ENCODE measurements around the gene ACSL5. TPM values are rescaled to one million over a fixed set of nuclear protein-coding genes. Genes with fewer than 3 reads are reported as not detected.

The ACSL5 gene
- total and polyA plus RNA-seq, 2 experiments from 2014 or later = not detected

DNA sequence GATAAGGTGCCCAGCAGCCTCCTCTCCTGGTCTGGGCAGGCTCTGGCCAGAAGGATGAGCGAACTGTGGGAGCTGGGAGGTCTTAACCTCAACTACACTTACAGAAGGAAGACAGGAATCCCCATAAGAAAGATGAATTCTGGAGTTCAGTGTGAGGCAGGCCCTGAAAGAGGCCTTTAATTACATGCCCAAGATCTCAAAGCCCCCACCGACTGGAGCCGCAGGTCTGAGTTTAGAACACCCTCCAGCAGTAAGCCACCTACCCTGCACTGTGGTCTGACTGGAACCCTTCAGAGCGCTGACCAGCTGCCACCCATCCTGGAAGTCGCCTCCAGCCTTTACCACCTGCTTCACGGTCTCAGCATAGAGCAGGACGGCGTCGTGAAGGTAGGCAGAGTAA lies 28.2 kb upstream of the ACSL5 start:
- Mint-ChIP-seq H3K27ac (no peak overlapping the region), H3K4me1 (no peaks in the 10 kb centered on the region), H3K4me3 (no peak overlapping the region), H3K27me3 (ENCODE audit: insufficient read depth, low read depth, poor library complexity) (peaks cover 1% of the 10 kb centered on the region), H3K9me3 (peaks cover 3% of the 10 kb centered on the region; the same call in 1 of the 3 replicates), H3K36me3 (ENCODE audit: low read depth) (no peaks in the 10 kb centered on the region)
- H3K4me2 ChIP-seq = no peak overlapping the region
- no peaks in the 10 kb centered on the region for H3K79me2 ChIP-seq (replicated peaks; ENCODE audit: insufficient read depth)
- no peak overlapping the region for H3K4me3 ChIP-seq
- no peaks in the 10 kb centered on the region for H3K9me2 ChIP-seq (ENCODE audit: insufficient read depth)
- H3F3A ChIP-seq (replicated peaks; ENCODE audit: low read depth) = no peaks in the 10 kb centered on the region
- H4K20me1 ChIP-seq (replicated peaks; ENCODE audit: insufficient read depth) = no peaks in the 10 kb centered on the region
- no peak for ATAC-seq
- TF ChIP-seq, protein P1, sequence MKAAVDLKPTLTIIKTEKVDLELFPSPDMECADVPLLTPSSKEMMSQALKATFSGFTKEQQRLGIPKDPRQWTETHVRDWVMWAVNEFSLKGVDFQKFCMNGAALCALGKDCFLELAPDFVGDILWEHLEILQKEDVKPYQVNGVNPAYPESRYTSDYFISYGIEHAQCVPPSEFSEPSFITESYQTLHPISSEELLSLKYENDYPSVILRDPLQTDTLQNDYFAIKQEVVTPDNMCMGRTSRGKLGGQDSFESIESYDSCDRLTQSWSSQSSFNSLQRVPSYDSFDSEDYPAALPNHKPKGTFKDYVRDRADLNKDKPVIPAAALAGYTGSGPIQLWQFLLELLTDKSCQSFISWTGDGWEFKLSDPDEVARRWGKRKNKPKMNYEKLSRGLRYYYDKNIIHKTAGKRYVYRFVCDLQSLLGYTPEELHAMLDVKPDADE (IDR thresholded peaks at IDR 0.05) = no peak
- TF ChIP-seq, protein P2, sequence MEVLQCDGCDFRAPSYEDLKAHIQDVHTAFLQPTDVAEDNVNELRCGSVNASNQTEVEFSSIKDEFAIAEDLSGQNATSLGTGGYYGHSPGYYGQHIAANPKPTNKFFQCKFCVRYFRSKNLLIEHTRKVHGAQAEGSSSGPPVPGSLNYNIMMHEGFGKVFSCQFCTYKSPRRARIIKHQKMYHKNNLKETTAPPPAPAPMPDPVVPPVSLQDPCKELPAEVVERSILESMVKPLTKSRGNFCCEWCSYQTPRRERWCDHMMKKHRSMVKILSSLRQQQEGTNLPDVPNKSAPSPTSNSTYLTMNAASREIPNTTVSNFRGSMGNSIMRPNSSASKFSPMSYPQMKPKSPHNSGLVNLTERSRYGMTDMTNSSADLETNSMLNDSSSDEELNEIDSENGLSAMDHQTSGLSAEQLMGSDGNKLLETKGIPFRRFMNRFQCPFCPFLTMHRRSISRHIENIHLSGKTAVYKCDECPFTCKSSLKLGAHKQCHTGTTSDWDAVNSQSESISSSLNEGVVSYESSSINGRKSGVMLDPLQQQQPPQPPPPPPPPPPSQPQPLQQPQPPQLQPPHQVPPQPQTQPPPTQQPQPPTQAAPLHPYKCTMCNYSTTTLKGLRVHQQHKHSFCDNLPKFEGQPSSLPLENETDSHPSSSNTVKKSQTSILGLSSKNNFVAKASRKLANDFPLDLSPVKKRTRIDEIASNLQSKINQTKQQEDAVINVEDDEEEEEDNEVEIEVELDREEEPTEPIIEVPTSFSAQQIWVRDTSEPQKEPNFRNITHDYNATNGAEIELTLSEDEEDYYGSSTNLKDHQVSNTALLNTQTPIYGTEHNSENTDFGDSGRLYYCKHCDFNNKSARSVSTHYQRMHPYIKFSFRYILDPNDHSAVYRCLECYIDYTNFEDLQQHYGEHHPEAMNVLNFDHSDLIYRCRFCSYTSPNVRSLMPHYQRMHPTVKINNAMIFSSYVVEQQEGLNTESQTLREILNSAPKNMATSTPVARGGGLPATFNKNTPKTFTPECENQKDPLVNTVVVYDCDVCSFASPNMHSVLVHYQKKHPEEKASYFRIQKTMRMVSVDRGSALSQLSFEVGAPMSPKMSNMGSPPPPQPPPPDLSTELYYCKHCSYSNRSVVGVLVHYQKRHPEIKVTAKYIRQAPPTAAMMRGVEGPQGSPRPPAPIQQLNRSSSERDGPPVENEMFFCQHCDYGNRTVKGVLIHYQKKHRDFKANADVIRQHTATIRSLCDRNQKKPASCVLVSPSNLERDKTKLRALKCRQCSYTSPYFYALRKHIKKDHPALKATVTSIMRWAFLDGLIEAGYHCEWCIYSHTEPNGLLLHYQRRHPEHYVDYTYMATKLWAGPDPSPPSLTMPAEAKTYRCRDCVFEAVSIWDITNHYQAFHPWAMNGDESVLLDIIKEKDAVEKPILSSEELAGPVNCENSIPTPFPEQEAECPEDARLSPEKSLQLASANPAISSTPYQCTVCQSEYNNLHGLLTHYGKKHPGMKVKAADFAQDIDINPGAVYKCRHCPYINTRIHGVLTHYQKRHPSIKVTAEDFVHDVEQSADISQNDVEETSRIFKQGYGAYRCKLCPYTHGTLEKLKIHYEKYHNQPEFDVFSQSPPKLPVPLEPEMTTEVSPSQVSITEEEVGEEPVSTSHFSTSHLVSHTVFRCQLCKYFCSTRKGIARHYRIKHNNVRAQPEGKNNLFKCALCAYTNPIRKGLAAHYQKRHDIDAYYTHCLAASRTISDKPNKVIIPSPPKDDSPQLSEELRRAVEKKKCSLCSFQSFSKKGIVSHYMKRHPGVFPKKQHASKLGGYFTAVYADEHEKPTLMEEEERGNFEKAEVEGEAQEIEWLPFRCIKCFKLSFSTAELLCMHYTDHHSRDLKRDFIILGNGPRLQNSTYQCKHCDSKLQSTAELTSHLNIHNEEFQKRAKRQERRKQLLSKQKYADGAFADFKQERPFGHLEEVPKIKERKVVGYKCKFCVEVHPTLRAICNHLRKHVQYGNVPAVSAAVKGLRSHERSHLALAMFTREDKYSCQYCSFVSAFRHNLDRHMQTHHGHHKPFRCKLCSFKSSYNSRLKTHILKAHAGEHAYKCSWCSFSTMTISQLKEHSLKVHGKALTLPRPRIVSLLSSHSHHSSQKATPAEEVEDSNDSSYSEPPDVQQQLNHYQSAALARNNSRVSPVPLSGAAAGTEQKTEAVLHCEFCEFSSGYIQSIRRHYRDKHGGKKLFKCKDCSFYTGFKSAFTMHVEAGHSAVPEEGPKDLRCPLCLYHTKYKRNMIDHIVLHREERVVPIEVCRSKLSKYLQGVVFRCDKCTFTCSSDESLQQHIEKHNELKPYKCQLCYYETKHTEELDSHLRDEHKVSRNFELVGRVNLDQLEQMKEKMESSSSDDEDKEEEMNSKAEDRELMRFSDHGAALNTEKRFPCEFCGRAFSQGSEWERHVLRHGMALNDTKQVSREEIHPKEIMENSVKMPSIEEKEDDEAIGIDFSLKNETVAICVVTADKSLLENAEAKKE (CRISPR knock-in tag; IDR thresholded peaks at IDR 0.05) = no peak
- no peak for TF ChIP-seq EZH2 (IDR thresholded peaks at IDR 0.05; ENCODE audit: low read depth, unreplicated experiment)
- no peak overlapping the region for H3K27ac ChIP-seq (ENCODE audit: low read depth)
- no peaks in the 10 kb centered on the region for H3K36me3 ChIP-seq (ENCODE audit: insufficient read depth)
- no peaks in the 10 kb centered on the region for H3K4me1 ChIP-seq (ENCODE audit: insufficient read depth)
- H3K27me3 ChIP-seq (ENCODE audit: insufficient read depth) = no peaks in the 10 kb centered on the region
- DNase-seq (ENCODE audit: low spot score) = no peak
- H2AFZ ChIP-seq = no peak overlapping the region

DNA sequence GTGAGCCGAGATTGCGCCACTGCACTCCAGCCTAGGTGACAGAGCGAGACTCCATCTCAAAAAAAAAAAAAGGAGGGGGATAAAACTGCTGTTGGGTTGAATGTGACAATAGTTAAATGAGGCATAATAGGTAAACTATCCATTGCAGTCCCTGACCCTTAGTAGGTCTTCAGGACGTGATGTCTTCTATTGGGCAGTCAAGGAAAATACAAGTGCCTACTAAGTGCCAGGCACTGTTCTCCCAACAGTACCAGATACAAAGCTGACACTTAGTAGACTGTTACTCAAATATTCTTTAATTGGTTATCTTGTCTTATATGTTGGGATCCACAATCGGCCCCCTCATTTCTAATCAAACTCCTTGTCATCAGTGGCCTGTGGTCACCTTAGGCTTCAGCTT lies 27.1 kb upstream of the ACSL5 start:
- Histone ChIP-seq H3K4me3 (no peak overlapping the region), H3K9me2 (ENCODE audit: insufficient read depth) (no peaks in the 10 kb centered on the region), H3K4me1 (ENCODE audit: insufficient read depth) (no peaks in the 10 kb centered on the region), H3K4me2 (no peak overlapping the region), H3K79me2 (replicated peaks; ENCODE audit: insufficient read depth) (no peaks in the 10 kb centered on the region), H3K36me3 (ENCODE audit: insufficient read depth) (no peaks in the 10 kb centered on the region), H3F3A (replicated peaks; ENCODE audit: low read depth) (no peaks in the 10 kb centered on the region), H2AFZ (no peak overlapping the region), H4K20me1 (replicated peaks; ENCODE audit: insufficient read depth) (no peaks in the 10 kb centered on the region), H3K27ac (ENCODE audit: low read depth) (no peak overlapping the region), H3K27me3 (ENCODE audit: insufficient read depth) (no peaks in the 10 kb centered on the region)
- H3K4me3 Mint-ChIP-seq = no peak overlapping the region
- H3K27me3 Mint-ChIP-seq (ENCODE audit: insufficient read depth, low read depth, poor library complexity) = peaks cover 1% of the 10 kb centered on the region
- no peaks in the 10 kb centered on the region for H3K36me3 Mint-ChIP-seq (ENCODE audit: low read depth)
- H3K27ac Mint-ChIP-seq = no peak overlapping the region
- peaks cover 3% of the 10 kb centered on the region; the same call in 1 of the 3 replicates for H3K9me3 Mint-ChIP-seq
- no peak for ATAC-seq
- no peaks in the 10 kb centered on the region for H3K4me1 Mint-ChIP-seq
- DNase-seq (ENCODE audit: low spot score) = no peak
- TF ChIP-seq, protein P3, sequence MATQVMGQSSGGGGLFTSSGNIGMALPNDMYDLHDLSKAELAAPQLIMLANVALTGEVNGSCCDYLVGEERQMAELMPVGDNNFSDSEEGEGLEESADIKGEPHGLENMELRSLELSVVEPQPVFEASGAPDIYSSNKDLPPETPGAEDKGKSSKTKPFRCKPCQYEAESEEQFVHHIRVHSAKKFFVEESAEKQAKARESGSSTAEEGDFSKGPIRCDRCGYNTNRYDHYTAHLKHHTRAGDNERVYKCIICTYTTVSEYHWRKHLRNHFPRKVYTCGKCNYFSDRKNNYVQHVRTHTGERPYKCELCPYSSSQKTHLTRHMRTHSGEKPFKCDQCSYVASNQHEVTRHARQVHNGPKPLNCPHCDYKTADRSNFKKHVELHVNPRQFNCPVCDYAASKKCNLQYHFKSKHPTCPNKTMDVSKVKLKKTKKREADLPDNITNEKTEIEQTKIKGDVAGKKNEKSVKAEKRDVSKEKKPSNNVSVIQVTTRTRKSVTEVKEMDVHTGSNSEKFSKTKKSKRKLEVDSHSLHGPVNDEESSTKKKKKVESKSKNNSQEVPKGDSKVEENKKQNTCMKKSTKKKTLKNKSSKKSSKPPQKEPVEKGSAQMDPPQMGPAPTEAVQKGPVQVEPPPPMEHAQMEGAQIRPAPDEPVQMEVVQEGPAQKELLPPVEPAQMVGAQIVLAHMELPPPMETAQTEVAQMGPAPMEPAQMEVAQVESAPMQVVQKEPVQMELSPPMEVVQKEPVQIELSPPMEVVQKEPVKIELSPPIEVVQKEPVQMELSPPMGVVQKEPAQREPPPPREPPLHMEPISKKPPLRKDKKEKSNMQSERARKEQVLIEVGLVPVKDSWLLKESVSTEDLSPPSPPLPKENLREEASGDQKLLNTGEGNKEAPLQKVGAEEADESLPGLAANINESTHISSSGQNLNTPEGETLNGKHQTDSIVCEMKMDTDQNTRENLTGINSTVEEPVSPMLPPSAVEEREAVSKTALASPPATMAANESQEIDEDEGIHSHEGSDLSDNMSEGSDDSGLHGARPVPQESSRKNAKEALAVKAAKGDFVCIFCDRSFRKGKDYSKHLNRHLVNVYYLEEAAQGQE (IDR thresholded peaks at IDR 0.05; ENCODE audit: unreplicated experiment) = no peak
- TF ChIP-seq EZH2phosphoT487 (IDR thresholded peaks at IDR 0.05; ENCODE audit: unreplicated experiment) (no peak), ZNF114 (CRISPR knock-in tag; IDR thresholded peaks at IDR 0.05) (no peak), JUNB (IDR thresholded peaks at IDR 0.05; ENCODE audit: unreplicated experiment) (no peak), STAT1 (IDR thresholded peaks at IDR 0.05; ENCODE audit: unreplicated experiment) (no peak), ZNF331 (CRISPR knock-in tag; IDR thresholded peaks at IDR 0.05; ENCODE audit: low read depth) (no peak)

Measured in GM23338 (cell line).